ENCODE data around the gene EIF2S2.

DNA sequence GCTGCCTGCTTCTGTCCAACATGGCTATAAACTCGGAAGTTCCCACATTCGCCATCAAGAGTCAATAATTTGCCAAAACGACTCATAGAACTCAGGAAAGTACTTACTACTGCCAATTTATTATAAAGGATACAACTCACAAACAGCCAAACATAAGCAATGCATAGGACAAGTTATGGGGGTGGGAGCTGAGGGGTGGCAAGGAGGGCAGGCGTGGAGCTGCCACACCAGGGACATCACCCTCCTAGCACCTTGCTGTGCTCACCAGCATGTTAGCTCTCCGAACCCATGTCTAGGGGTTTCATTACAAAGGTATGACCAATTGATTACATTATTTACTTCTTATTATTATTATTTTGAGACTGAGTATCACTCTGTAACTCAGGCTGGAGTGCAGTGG lies 12.4 kb downstream of the EIF2S2 start:
- TF ChIP-seq, protein P1, sequence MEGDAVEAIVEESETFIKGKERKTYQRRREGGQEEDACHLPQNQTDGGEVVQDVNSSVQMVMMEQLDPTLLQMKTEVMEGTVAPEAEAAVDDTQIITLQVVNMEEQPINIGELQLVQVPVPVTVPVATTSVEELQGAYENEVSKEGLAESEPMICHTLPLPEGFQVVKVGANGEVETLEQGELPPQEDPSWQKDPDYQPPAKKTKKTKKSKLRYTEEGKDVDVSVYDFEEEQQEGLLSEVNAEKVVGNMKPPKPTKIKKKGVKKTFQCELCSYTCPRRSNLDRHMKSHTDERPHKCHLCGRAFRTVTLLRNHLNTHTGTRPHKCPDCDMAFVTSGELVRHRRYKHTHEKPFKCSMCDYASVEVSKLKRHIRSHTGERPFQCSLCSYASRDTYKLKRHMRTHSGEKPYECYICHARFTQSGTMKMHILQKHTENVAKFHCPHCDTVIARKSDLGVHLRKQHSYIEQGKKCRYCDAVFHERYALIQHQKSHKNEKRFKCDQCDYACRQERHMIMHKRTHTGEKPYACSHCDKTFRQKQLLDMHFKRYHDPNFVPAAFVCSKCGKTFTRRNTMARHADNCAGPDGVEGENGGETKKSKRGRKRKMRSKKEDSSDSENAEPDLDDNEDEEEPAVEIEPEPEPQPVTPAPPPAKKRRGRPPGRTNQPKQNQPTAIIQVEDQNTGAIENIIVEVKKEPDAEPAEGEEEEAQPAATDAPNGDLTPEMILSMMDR (conservative IDR thresholded peaks at IDR 0.05 in 1 of 2, IDR thresholded peaks at IDR 0.05 in 1 of 2; ENCODE audit: low read depth in 1 of 2, low read length in 2 of 2), result no peak
- no peak for TF ChIP-seq EZH2 (IDR thresholded peaks at IDR 0.05; ENCODE audit: low read length, missing control alignments)
